Measurements from ENCODE around the gene GPATCH1. TPM values are rescaled to one million over a fixed set of nuclear protein-coding genes. Genes with fewer than 3 reads are reported as not detected.

The GPATCH1 gene
- polyA plus RNA-seq, 1 donor from 2014 or later = 7.0 TPM

DNA sequence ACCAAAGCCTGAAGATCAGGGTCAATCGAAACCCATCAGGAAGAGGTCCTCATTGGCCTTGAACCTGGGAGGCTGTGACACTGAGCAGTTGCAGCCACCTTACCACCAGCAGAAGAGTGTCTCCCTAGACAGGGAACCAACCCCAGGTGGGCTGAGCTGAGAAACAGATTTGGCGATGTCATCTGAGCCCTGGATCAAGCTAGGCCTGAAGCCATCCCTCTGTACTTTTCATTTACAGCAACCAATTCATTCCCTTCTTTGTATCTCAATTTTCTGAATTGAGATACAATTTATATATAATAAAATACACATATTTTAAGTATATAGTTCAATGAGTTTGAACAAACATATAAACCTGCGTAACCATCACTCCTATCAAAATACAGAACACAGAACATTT lies 30.9 kb upstream of the GPATCH1 start:
- Mint-ChIP-seq H3K4me1 (peaks cover 0 to 2% (median 0%) of the 10 kb centered on the region in 3 donors), H3K27me3 (no peaks in the 10 kb centered on the region), H3K4me3 (no peak overlapping the region), H3K36me3 (no peaks in the 10 kb centered on the region), H3K27ac (no peak overlapping the region), H3K9me3 (no peaks in the 10 kb centered on the region)

- peaks cover 0 to 2% (median 0%) of the 10 kb centered on the region in 3 donors for H3K4me1 Mint-ChIP-seq
- no peaks in the 10 kb centered on the region for H3K27me3 Mint-ChIP-seq
- H3K27ac Mint-ChIP-seq = no peak overlapping the region
- no peaks in the 10 kb centered on the region for H3K36me3 Mint-ChIP-seq
- H3K9me3 Mint-ChIP-seq = no peaks in the 10 kb centered on the region
- H3K4me3 Mint-ChIP-seq = no peak overlapping the region
These were observed 28.5 kb upstream of the GPATCH1 start for GRCh38 chr19:33052352-33052972.

- no peak overlapping the region for H3K4me3 Mint-ChIP-seq
- peaks cover 0 to 2% (median 1%) of the 10 kb centered on the region in 3 donors for H3K4me1 Mint-ChIP-seq
- H3K27ac Mint-ChIP-seq = peak overlapping the region in 1 of 3 donors; percentile 5
- H3K9me3 Mint-ChIP-seq = no peaks in the 10 kb centered on the region
- H3K36me3 Mint-ChIP-seq = no peaks in the 10 kb centered on the region
- H3K27me3 Mint-ChIP-seq = no peaks in the 10 kb centered on the region
These were observed 26.4 kb upstream of the GPATCH1 start for GRCh38 chr19:33054623-33055022.

GRCh38 chr19:33055718-33056117 lies 25.3 kb upstream of the GPATCH1 start:
- no peak overlapping the region for H3K27ac Mint-ChIP-seq
- H3K4me3 Mint-ChIP-seq = no peak overlapping the region
- peaks cover 0 to 2% (median 0%) of the 10 kb centered on the region in 3 donors for H3K4me1 Mint-ChIP-seq
- H3K27me3 Mint-ChIP-seq = no peaks in the 10 kb centered on the region
- peaks cover under 1% of the 10 kb centered on the region for H3K36me3 Mint-ChIP-seq
- H3K9me3 Mint-ChIP-seq = no peaks in the 10 kb centered on the region

DNA sequence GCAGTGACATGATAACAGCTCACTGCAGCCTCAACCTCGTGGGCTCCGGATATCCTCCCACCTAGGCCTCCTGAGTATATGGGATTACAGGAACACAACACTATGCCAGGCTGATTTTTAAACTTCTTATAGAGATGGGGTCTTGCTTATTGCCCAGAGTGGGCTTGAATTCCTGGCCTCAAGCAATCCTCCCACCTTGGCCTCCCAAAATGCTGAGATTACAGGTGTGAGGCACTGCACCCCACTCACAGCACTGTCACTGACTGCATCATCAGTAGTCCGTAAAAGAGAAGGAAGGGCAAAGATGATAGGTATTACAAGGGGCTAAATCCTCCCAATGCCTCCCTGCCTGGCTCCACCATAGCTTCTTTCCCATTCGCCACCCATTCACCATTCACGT lies 20.4 kb upstream of the GPATCH1 start:
- Mint-ChIP-seq H3K27me3 (no peaks in the 10 kb centered on the region), H3K4me1 (peaks cover 4 to 6% (median 5%) of the 10 kb centered on the region in 3 donors), H3K4me3 (peak overlapping the region in 1 of 4 donors; percentile 36), H3K27ac (no peak overlapping the region), H3K9me3 (no peaks in the 10 kb centered on the region), H3K36me3 (peaks cover 1% of the 10 kb centered on the region)

- Mint-ChIP-seq H3K36me3 (peaks cover 1% of the 10 kb centered on the region), H3K9me3 (no peaks in the 10 kb centered on the region), H3K4me1 (peaks cover 5 to 6% (median 5%) of the 10 kb centered on the region in 3 donors), H3K27ac (no peak overlapping the region), H3K27me3 (peaks cover 4% of the 10 kb centered on the region), H3K4me3 (peak overlapping the region in 3 of 4 donors; percentile 84 to 89 (median 85))
These were observed 18.1 kb upstream of the GPATCH1 start for GRCh38 chr19:33062902-33063301.

DNA sequence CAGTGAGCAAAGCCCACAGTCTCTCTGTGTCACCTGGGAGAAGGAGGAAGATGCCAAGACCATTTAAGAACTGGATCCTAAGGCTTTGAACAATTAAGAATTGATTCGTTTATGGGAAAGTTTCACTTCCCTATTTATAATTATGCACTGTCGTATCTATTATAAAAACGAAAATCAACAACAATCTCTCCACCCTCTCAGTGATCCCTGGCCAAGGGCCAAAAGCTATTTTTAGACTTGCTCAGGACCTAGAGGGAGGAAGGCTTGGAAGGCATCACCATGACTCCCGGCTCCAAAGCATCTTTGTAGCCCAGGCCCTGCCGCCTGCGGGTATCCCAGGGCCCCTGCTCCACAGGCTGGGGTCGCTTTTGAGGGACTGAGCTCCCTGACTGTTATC lies 17.6 kb upstream of the GPATCH1 start:
- peak overlapping the region; percentile 84 to 89 (median 84) for H3K4me3 Mint-ChIP-seq

DNA sequence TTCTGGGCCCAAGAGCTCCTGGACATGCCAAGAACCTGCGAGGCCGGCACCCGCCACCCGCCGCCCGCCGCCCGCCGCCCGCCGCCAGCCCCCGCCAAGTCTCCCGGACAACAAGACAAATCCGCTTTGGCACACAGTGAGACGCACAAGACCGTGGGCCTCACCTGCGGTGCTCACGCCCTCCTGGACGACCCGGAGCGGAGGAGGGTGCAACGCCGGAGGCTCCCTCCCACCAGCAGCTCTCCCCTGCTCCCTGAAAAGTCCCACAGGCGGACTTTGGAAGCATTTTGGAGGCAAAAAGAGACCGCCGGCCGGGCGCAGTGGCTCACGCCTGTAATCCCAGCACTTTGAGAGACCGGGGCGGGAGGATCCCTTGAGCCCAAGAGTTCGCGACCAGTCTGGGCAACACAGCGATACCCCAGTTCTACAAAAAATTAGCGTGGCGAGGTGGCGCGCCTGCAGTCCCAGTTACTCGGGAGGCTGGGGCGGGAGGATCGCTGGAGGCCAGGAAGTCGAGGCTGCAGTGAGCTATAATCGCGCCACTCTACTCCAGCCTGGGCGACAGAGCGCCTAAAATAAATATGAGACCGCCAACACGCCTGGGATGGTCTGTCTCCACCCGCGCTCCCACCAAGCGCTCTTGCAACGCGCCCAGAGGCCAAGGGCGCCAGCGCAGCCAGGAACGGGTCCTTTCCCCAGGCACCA lies 17.1 kb upstream of the GPATCH1 start:
- Mint-ChIP-seq H3K36me3 (peaks cover 1% of the 10 kb centered on the region), H3K4me1 (peaks cover 5 to 6% (median 5%) of the 10 kb centered on the region in 3 donors), H3K9me3 (no peaks in the 10 kb centered on the region), H3K4me3 (peak overlapping the region; percentile 84 to 94 (median 87)), H3K27me3 (peaks cover 4% of the 10 kb centered on the region), H3K27ac (no peak overlapping the region)

More for the DNA sequence above, 17.6 kb upstream of the GPATCH1 start:
- peaks cover 1% of the 10 kb centered on the region for H3K36me3 Mint-ChIP-seq
- H3K27ac Mint-ChIP-seq = no peak overlapping the region
- H3K4me1 Mint-ChIP-seq = peaks cover 5 to 6% (median 5%) of the 10 kb centered on the region in 3 donors
- peaks cover 4% of the 10 kb centered on the region for H3K27me3 Mint-ChIP-seq
- H3K9me3 Mint-ChIP-seq = no peaks in the 10 kb centered on the region

- Mint-ChIP-seq H3K27ac (no peak overlapping the region), H3K27me3 (peaks cover 4% of the 10 kb centered on the region), H3K9me3 (no peaks in the 10 kb centered on the region)
These were observed 16.6 kb upstream of the GPATCH1 start for GRCh38 chr19:33064458-33064791.

GRCh38 chr19:33064792-33065550 lies 16.0 kb upstream of the GPATCH1 start, which contains the start of gene RHPN2:
Gene RHPN2 (minus strand): TSS chr19:33064888. CDS start chr19:33064852, 36 bp downstream.
- peaks cover 4 to 5% (median 5%) of the 10 kb centered on the region in 3 donors for H3K4me1 Mint-ChIP-seq
- H3K27ac Mint-ChIP-seq = no peak within 1 kb of the TSS
- H3K4me3 Mint-ChIP-seq = peak within 1 kb of the TSS; percentile 84 to 94 (median 87)
- H3K27me3 Mint-ChIP-seq = peaks cover 4% of the 10 kb centered on the region
- H3K9me3 Mint-ChIP-seq = no peaks in the 10 kb centered on the region
- peaks cover 1% of the 10 kb centered on the region for H3K36me3 Mint-ChIP-seq

More at GRCh38 chr19:33064458-33064791, 16.6 kb upstream of the GPATCH1 start:
- H3K4me3 Mint-ChIP-seq = peak overlapping the region; percentile 84 to 94 (median 87)
- H3K4me1 Mint-ChIP-seq = peaks cover 5 to 6% (median 5%) of the 10 kb centered on the region in 3 donors
- H3K36me3 Mint-ChIP-seq = peaks cover 1% of the 10 kb centered on the region

DNA sequence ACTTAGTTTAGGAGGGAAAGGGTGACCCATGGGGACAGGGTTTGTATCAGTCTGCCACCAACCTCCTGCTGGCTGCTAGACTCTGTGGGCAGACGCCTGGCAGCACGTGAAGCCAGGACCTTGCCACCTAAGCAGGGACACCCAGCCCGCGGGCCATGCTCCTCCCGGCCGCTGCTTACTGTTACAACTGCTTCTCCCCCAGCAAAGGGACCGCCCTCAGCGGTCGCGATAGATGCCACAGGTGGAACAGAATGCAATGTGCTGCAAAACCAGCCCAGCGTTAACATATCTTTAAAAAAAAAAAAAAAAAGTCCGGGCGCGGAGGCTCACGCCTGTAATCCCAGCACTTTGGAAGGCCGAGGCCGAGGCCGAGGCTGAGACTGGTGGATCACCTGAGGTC lies 14.4 kb upstream of the GPATCH1 start:
- Mint-ChIP-seq H3K4me3 (peak overlapping the region in 3 of 4 donors; percentile 28 to 64 (median 45)), H3K4me1 (peaks cover 4 to 5% (median 5%) of the 10 kb centered on the region in 3 donors), H3K27me3 (peaks cover 4% of the 10 kb centered on the region), H3K9me3 (no peaks in the 10 kb centered on the region), H3K27ac (no peak overlapping the region), H3K36me3 (no peaks in the 10 kb centered on the region)

- no peaks in the 10 kb centered on the region for H3K36me3 Mint-ChIP-seq
- H3K4me1 Mint-ChIP-seq = peaks cover 4 to 5% (median 5%) of the 10 kb centered on the region in 3 donors
- no peaks in the 10 kb centered on the region for H3K9me3 Mint-ChIP-seq
- peaks cover 4% of the 10 kb centered on the region for H3K27me3 Mint-ChIP-seq
- H3K27ac Mint-ChIP-seq = no peak overlapping the region
- peak overlapping the region in 2 of 4 donors; percentile 45 to 60 for H3K4me3 Mint-ChIP-seq
These were observed 13.9 kb upstream of the GPATCH1 start for GRCh38 chr19:33067121-33067520.

- Mint-ChIP-seq H3K9me3 (no peaks in the 10 kb centered on the region), H3K4me1 (no peaks in the 10 kb centered on the region), H3K27ac (no peak overlapping the region), H3K36me3 (no peaks in the 10 kb centered on the region), H3K4me3 (peak overlapping the region in 1 of 4 donors; percentile 8), H3K27me3 (no peaks in the 10 kb centered on the region)
These were observed 9.1 kb upstream of the GPATCH1 start for GRCh38 chr19:33071887-33072286.

DNA sequence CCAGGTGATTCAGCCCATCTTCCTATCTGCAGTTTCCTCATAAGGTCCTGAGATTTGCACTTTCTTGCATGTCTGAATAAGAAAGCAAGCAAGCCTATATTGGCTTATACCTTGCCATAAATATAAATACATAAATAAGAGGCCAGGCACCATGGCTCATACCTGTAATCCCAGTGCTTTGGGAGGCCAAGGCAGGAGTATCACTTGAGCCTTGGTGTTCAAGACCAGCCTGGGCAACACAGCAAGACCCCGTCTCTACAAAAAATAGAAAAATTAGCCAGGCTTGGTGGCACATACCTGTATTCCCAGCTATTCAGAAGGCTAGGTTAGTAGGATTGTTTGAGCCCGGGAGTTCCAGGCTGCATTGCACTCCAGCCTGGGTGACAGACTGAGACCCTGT lies 5.5 kb upstream of the GPATCH1 start:
- Mint-ChIP-seq H3K4me1 (no peaks in the 10 kb centered on the region), H3K9me3 (no peaks in the 10 kb centered on the region), H3K36me3 (no peaks in the 10 kb centered on the region), H3K4me3 (no peak overlapping the region), H3K27me3 (no peaks in the 10 kb centered on the region), H3K27ac (no peak overlapping the region)

- H3K4me1 Mint-ChIP-seq = peaks cover 12 to 17% (median 17%) of the 10 kb centered on the region in 3 donors
- H3K27me3 Mint-ChIP-seq = no peaks in the 10 kb centered on the region
- peaks cover 4% of the 10 kb centered on the region for H3K36me3 Mint-ChIP-seq
- H3K4me3 Mint-ChIP-seq = no peak overlapping the region
- H3K9me3 Mint-ChIP-seq = no peaks in the 10 kb centered on the region
- peak overlapping the region in 1 of 3 donors; percentile 56 for H3K27ac Mint-ChIP-seq
These were observed 4.7 kb downstream of the GPATCH1 start for GRCh38 chr19:33085570-33086128.

Data from IgD-negative memory B cell (primary cell).